ENCODE measurements around the gene EXOSC2.

Gene EXOSC2

GRCh38 chr9:130714586-130715110 is 21.1 kb downstream of the EXOSC2 start:
- DNase-seq (ENCODE audit: low read depth, low spot score) = no peak
- in situ Hi-C loops (cut with HindIII; ENCODE audit: low sequenced_read_pairs) = no loop called here
- no peak for TF ChIP-seq CTCF (IDR thresholded peaks at IDR 0.05; ENCODE audit: low read depth, low read length)
- H3K4me3 ChIP-seq (ENCODE audit: low read depth, low read length) = peak overlapping the region; percentile 87

GRCh38 chr9:130715270-130715669 is 21.7 kb downstream of the EXOSC2 start:
- no peak for TF ChIP-seq CTCF (IDR thresholded peaks at IDR 0.05; ENCODE audit: low read depth, low read length)
- DNase-seq (ENCODE audit: low read depth, low spot score) = no peak
- H3K4me3 ChIP-seq (ENCODE audit: low read depth, low read length) = peak overlapping the region; percentile 87
- in situ Hi-C loops (cut with HindIII; ENCODE audit: low sequenced_read_pairs) = no loop called here

GRCh38 chr9:130718562-130718961 is 25.0 kb downstream of the EXOSC2 start:
- no peak for TF ChIP-seq CTCF (IDR thresholded peaks at IDR 0.05; ENCODE audit: low read depth, low read length)
- DNase-seq (ENCODE audit: low read depth, low spot score) = no peak
- no peak overlapping the region for H3K4me3 ChIP-seq (ENCODE audit: low read depth, low read length)
- in situ Hi-C loops (cut with HindIII; ENCODE audit: low sequenced_read_pairs) = no loop called here

- no peak overlapping the region for H3K4me3 ChIP-seq (ENCODE audit: low read depth, low read length)
- DNase-seq (ENCODE audit: low read depth, low spot score) = no peak
- in situ Hi-C loops (cut with HindIII; ENCODE audit: low sequenced_read_pairs) = no loop called here
- TF ChIP-seq CTCF (IDR thresholded peaks at IDR 0.05; ENCODE audit: low read depth, low read length) = no peak
Measured at GRCh38 chr9:130720762-130721161, 27.2 kb downstream of the EXOSC2 start.

GRCh38 chr9:130728721-130729120 is 35.1 kb downstream of the EXOSC2 start:
- in situ Hi-C loops (cut with HindIII; ENCODE audit: low sequenced_read_pairs) = no loop called here
- TF ChIP-seq CTCF (IDR thresholded peaks at IDR 0.05; ENCODE audit: low read depth, low read length) = no peak
- peak; percentile 63 for DNase-seq (ENCODE audit: low read depth, low spot score)
- no peak overlapping the region for H3K4me3 ChIP-seq (ENCODE audit: low read depth, low read length)

GRCh38 chr9:130729145-130729544 is 35.6 kb downstream of the EXOSC2 start:
- H3K4me3 ChIP-seq (ENCODE audit: low read depth, low read length) = no peak overlapping the region
- no peak for DNase-seq (ENCODE audit: low read depth, low spot score)
- TF ChIP-seq CTCF (IDR thresholded peaks at IDR 0.05; ENCODE audit: low read depth, low read length) = no peak
- in situ Hi-C loops (cut with HindIII; ENCODE audit: low sequenced_read_pairs) = no loop called here

GRCh38 chr9:130731355-130731754 is 37.8 kb downstream of the EXOSC2 start:
- no peak for TF ChIP-seq CTCF (IDR thresholded peaks at IDR 0.05; ENCODE audit: low read depth, low read length)
- in situ Hi-C loops (cut with HindIII; ENCODE audit: low sequenced_read_pairs) = no loop called here
- H3K4me3 ChIP-seq (ENCODE audit: low read depth, low read length) = no peak overlapping the region
- DNase-seq (ENCODE audit: low read depth, low spot score) = no peak

Data from astrocyte of the spinal cord (primary cell).